A549 treated with RU486 at 1 μM for 4 hours (cell line): ENCODE results near the gene SMCP. TPM values are rescaled to one million over a fixed set of nuclear protein-coding genes. Genes with fewer than 3 reads are reported as not detected.

Experiments used
- total RNA-seq: library from RNA; stranded (reverse); fragments of 200-300 nt; extraction: Qiagen RNA extraction; gene quantifications from 5 replicates; pipeline ENCODE4 v1.2.3, GENCODE V29; 2022; ENCODE audit warnings: low read depth

The SMCP gene, protein sequence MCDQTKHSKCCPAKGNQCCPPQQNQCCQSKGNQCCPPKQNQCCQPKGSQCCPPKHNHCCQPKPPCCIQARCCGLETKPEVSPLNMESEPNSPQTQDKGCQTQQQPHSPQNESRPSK
- not detected in 5 replicates for total RNA-seq

DNA sequence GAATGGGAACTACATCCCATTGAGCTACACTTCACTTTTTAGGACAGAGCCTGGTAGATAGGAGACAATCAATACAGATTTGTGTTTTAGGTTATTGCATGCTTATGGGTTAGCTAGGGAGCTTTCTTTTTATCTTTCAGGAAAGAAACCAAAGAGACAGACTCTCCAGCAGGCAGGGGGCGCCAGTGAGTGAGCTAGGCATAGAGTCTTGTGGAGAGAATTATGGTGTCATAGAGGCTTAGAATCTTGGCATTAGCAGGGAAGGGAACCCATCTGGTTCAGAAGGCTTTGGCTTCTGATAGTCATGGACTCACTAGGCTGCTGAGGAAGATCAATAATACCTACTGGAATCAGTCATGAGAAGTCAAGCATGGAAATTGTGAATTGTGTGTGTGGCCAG, at the start of gene SMCP:
SMCP (plus strand) TSS at position 281 of the 400 bp plus-strand sequence. CDS start 6,101 bp downstream, outside the sequence.

DNA sequence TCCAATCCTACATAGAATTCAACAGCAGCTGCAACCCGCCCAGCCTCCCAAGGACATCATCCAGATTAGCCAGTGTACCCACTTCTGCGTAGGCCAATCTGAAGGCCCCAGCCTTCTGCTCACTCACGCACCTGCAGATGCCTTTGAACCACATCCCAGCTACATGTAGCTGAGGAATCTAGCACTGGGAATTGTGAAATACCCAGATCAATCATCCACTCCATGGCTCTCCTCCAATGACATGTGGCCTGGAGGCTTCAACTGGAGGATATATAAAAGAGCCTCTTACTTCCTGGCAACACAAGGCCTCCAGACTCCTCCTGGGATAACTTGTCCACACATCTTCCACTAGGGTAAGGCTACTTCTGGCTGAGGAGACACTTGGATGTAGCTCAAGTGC, 35.6 kb upstream of the SMCP start, which contains the start of gene LCE6A:
LCE6A (plus strand) TSS at position 301 of the 400 bp plus-strand sequence. CDS start 665 bp downstream, outside the sequence.

DNA sequence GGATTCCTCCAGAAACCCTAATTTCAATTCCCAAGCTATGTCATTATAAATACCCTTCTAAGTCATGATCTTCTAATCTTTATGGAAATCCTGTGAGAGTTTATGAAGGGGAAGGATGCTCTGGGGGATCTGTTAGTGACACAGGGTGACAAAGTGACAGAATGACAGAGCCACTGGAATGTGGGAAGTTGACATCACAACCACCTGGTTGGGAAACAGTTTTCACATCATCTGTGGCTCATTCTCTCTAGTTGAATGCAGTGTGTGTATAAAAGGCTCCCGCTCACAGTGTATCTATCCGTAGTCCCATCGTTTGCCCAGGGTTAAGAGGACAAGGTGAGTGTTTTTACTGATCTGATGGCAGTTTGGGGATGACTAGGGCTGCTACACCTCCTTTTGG, 18.4 kb upstream of the SMCP start, which contains the start of gene LCE7A:
LCE7A (plus strand) TSS at position 301 of the 400 bp plus-strand sequence. CDS start 702 bp downstream, outside the sequence.

DNA sequence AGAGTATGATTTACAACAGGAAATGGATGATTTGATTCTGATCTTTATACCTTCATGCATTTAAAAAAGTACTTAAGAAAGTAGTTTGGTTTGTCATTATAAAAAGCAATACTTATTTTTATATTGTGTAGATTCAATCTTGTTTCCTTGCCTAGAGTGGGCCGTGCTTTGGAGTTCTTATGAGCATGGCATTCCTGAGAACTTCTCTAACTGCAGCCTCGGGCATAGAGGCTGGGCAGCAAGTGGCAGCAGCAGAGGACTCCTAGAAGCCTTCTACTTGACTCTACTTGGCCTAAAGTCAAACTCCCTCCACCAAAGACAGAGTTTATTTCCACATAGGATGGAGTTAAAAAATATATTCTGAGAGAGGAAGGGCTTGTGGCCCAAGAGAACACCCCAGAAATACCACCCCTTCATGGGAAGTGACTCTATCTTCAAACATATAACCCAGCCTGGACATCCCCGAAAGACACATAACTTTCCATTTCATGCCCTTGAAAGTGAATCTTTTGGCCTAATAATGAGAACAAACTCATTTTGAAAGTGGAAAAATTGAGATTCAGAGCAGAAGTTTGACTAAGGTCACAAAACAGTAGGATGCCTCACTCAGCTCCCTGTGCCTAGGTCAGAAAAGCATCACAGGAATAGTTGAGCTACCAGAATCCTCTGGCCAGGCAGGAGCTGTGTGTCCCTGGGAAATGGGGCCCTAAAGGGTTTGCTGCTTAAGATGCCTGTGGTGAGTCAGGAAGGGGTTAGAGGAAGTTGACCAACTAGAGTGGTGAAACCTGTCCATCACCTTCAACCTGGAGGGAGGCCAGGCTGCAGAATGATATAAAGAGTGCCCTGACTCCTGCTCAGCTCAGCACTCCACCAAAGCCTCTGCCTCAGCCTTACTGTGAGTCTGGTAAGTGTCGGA, 29.8 kb downstream of the SMCP start, which contains the start of gene IVL:
IVL (plus strand) TSS at position 861 of the 916 bp plus-strand sequence. CDS start 1,252 bp downstream, outside the sequence.

Other genes with a start within 250 kb of the SMCP start
- gene LCE2D, start 214.9 kb upstream of the SMCP start, total RNA-seq = not detected in 5 replicates
- not detected in 5 replicates for gene LCE2C, start 203.0 kb upstream of the SMCP start, total RNA-seq
- gene LCE2B, start 192.2 kb upstream of the SMCP start, total RNA-seq = not detected in 5 replicates
- not detected in 5 replicates for gene LCE2A, start 180.0 kb upstream of the SMCP start, total RNA-seq
- gene LCE4A, start 170.2 kb upstream of the SMCP start, total RNA-seq = not detected in 5 replicates
- not detected in 5 replicates for gene KPRP, start 120.3 kb upstream of the SMCP start, total RNA-seq
- not detected in 5 replicates for gene LCE1F, start 103.2 kb upstream of the SMCP start, total RNA-seq
- 0.14 TPM in 1 of 5 replicates, not detected in the others for gene LCE1E, start 92.1 kb upstream of the SMCP start, total RNA-seq
- not detected in 5 replicates for gene LCE1D, start 81.6 kb upstream of the SMCP start, total RNA-seq
- not detected in 5 replicates for gene LCE1C, start 71.7 kb upstream of the SMCP start, total RNA-seq
- gene LCE1B, start 66.4 kb upstream of the SMCP start, total RNA-seq = not detected in 5 replicates
- gene LCE1A, start 50.8 kb upstream of the SMCP start, total RNA-seq = not detected in 5 replicates
- not detected in 5 replicates for gene LCE6A, start 35.5 kb upstream of the SMCP start, total RNA-seq
- gene LCE7A, start 18.3 kb upstream of the SMCP start, total RNA-seq = not detected in 5 replicates
- gene IVL, start 30.2 kb downstream of the SMCP start, total RNA-seq = 0.08 TPM in 1 of 5 replicates, not detected in the others
- gene SPRR5, start 68.9 kb downstream of the SMCP start, total RNA-seq = not detected in 5 replicates
- gene SPRR4, start 92.3 kb downstream of the SMCP start, total RNA-seq = not detected in 5 replicates
- not detected in 5 replicates for gene SPRR1A, start 105.8 kb downstream of the SMCP start, total RNA-seq
- gene SPRR3, start 123.4 kb downstream of the SMCP start, total RNA-seq = not detected in 5 replicates
- gene SPRR1B, start 152.9 kb downstream of the SMCP start, total RNA-seq = not detected in 5 replicates
- not detected in 5 replicates for gene SPRR2D, start 162.8 kb downstream of the SMCP start, total RNA-seq
- gene SPRR2A, start 179.2 kb downstream of the SMCP start, total RNA-seq = not detected in 5 replicates
- not detected in 5 replicates for gene SPRR2B, start 193.3 kb downstream of the SMCP start, total RNA-seq
- gene SPRR2E, start 216.2 kb downstream of the SMCP start, total RNA-seq = not detected in 5 replicates
- gene SPRR2F, start 235.2 kb downstream of the SMCP start, total RNA-seq = not detected in 5 replicates